Mesodermal cell (in vitro differentiated cells): ENCODE measurements around the gene BHLHE40. TPM values are rescaled to one million over a fixed set of nuclear protein-coding genes. Genes with fewer than 3 reads are reported as not detected.
A peak's percentile ranks its signal among the peaks of the same experiment; 100 is the strongest.

Experiments
- H3K27ac ChIP-seq: 2 replicates; pipeline ENCODE4 v1.7.0; 2013; ENCODE audit warnings: mild to moderate bottlenecking, low read depth, low read length, moderate library complexity; ENCODE audit not compliant: severe bottlenecking
- H3K36me3 ChIP-seq: 2 replicates; pipeline ENCODE4 v1.7.1; 2013; ENCODE audit warnings: mild to moderate bottlenecking, low read length, moderate library complexity; ENCODE audit not compliant: control insufficient read depth, insufficient read depth
- H3K4me1 ChIP-seq: one replicate; pipeline ENCODE4 v1.7.1; 2013; ENCODE audit warnings: mild to moderate bottlenecking, low read length; ENCODE audit not compliant: insufficient read depth, control insufficient read depth, poor library complexity, severe bottlenecking
- H3K4me3 ChIP-seq: 2 replicates; pipeline ENCODE4 v1.7.0; 2013; ENCODE audit warnings: low read length, control low read depth, mild to moderate bottlenecking; ENCODE audit not compliant: insufficient read depth, poor library complexity, severe bottlenecking; ENCODE audit errors: extremely low read depth
- H3K9me3 ChIP-seq: 2 replicates; pipeline ENCODE4 v1.7.1; 2013; ENCODE audit warnings: mild to moderate bottlenecking, low read length, moderate library complexity; ENCODE audit not compliant: control insufficient read depth
- WGBS, 2 experiments: methylation state at CpG; one replicate each; pipeline ENCODE4 v1.1.5; 2013; ENCODE audit warnings: missing lambda C conversion rate in 2 of 2; ENCODE audit not compliant: insufficient coverage in 2 of 2; 5-methylcytosine and 5-hydroxymethylcytosine counted together
- polyA plus RNA-seq, 2 experiments: library from polyadenylated mRNA; stranded (reverse); fragments of 50-300 nt; gene quantifications; one replicate each; pipeline ENCODE4 v1.2.3, GENCODE V29; 2013

BHLHE40 gene
- 32.8 TPM for polyA plus RNA-seq (2013, experiment 1 of 2)
- polyA plus RNA-seq (2013, experiment 2 of 2): 26.5 TPM

DNA sequence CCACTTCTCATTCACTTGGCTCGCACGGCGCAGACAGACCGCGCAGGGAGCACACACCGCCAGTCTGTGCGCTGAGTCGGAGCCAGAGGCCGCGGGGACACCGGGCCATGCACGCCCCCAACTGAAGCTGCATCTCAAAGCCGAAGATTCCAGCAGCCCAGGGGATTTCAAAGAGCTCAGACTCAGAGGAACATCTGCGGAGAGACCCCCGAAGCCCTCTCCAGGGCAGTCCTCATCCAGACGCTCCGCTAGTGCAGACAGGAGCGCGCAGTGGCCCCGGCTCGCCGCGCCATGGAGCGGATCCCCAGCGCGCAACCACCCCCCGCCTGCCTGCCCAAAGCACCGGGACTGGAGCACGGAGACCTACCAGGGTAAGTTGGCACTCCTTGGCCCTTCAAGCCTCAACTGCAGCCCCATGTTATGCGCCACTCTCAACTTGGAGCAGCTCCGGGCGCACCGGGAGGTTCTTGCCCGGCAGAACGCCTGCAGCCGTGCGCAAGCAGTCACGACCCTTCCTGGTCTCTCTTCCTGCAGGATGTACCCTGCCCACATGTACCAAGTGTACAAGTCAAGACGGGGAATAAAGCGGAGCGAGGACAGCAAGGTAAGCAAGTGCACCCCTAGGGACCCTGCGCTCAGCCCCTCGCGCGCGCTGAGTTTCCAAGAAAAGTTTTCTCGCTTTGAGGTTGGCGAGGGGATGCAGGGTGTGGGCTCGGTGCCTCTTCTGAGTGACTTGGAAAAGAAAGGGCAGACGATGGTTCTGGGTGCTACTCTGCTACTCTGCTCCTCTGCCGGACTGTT is at the start of gene BHLHE40:
TSS of gene BHLHE40 (plus strand) at position 10 of the 801 bp plus-strand sequence. CDS start at position 292, 282 bp downstream.
- Histone ChIP-seq H3K36me3 (peaks cover 34% of the 10 kb centered on the region), H3K4me3 (peak within 1 kb of the TSS; percentile 93), H3K4me1 (peaks cover 31% of the 10 kb centered on the region), H3K9me3 (no peaks in the 10 kb centered on the region), H3K27ac (peak within 1 kb of the TSS; percentile 97)
- 0% methylated on average over 43 to 46 of the region's 51 CpGs for WGBS, 2 experiments

DNA sequence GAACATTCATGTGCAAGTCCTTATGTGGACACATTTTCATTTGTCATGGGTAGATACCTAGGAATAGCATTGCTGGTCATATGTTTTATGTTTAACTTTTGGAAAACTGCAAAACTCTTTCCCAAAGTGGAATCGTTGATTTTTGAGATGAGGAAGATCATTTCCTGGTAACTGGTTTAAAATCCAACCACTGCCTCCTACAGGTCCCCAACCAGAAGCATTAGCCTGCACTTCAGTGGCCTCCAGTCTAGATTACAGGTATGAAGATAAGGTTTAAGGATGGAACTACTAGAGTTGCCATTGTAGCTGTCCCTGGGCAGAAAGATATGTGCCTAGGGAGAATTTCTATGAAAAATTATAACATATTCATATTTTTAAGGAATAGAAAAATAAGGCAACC is 48.7 kb upstream of the BHLHE40 start:
- H3K27ac ChIP-seq: no peak overlapping the region
- no peaks in the 10 kb centered on the region for H3K4me1 ChIP-seq
- H3K36me3 ChIP-seq: no peaks in the 10 kb centered on the region
- no peak overlapping the region for H3K4me3 ChIP-seq
- 100% methylated on average over 1 of the region's 1 CpG; no CpG with 5 or more reads in 1 of the 2 experiments for WGBS, 2 experiments
- no peaks in the 10 kb centered on the region for H3K9me3 ChIP-seq

DNA sequence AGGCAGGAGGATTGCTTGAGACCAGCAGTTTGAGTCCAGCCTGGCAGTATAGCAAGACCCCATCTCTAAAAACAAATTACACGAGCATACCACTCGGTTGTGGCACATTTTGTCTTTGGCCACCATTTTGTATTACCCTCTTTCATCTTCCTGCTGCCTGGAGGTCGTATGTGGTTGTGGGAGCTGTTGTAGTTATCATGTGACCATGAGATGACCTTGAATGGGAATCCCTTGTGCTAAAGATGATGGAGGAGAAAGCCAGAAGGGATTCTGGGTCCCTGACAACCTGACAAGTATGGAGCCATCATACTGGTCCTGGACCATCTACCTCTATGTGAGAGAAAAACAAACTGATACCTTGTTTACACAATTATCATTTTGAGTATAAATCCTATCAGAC is 45.2 kb upstream of the BHLHE40 start:
- Histone ChIP-seq H3K4me3 (no peak overlapping the region), H3K9me3 (no peaks in the 10 kb centered on the region), H3K36me3 (no peaks in the 10 kb centered on the region), H3K4me1 (no peaks in the 10 kb centered on the region), H3K27ac (no peak overlapping the region)
- 83% methylated on average over 1 of the region's 3 CpGs; no CpG with 5 or more reads in 1 of the 2 experiments for WGBS, 2 experiments

- no peaks in the 10 kb centered on the region for H3K36me3 ChIP-seq
- H3K4me1 ChIP-seq: no peaks in the 10 kb centered on the region
- H3K9me3 ChIP-seq: no peaks in the 10 kb centered on the region
- no peak overlapping the region for H3K27ac ChIP-seq
- H3K4me3 ChIP-seq: no peak overlapping the region
- 86 to 92% methylated on average over 1 of the region's 1 CpG for WGBS, 2 experiments
These were observed 43.9 kb upstream of the BHLHE40 start for GRCh38 chr3:4935347-4935746.

GRCh38 chr3:4936982-4937614 is 42.1 kb upstream of the BHLHE40 start:
- Histone ChIP-seq H3K27ac (no peak overlapping the region), H3K4me3 (no peak overlapping the region), H3K9me3 (no peaks in the 10 kb centered on the region), H3K4me1 (no peaks in the 10 kb centered on the region), H3K36me3 (no peaks in the 10 kb centered on the region)
- 89 to 95% methylated on average over 5 of the region's 6 CpGs for WGBS, 2 experiments

DNA sequence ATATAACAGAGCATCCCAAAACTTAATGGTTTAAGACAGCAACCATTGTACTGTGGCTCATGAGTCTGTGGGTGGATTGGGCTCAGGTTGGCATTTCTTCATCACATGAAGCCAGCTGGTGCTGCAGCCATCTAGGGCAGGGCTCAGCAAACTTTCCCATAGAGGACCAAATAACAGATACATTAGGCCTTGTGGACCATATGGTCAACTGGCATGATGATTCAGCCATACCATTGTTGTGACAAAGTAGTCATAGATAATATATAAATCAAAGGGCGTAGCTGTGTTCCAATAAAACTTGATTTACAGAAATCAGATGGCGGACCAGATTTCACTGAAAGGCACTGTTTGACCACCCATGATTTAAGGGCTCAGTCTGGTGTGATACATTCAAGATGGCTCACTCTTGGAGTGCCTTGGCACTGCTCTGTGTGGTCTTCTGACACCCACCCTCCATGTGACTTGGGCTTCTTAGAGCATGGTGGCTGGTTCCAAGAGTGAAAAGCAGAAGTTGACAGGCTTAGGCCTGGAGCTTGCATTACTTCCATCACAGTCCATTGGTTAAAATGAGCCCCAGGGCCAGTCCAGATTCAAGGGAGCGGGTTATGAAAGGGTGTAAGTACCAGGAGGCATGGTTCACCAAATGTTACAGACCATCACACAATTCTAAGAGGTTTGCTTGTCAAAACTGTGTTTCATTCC is 40.8 kb upstream of the BHLHE40 start:
- H3K27ac ChIP-seq: no peak overlapping the region
- no peaks in the 10 kb centered on the region for H3K36me3 ChIP-seq
- WGBS, 2 experiments: 60 to 65% methylated on average over 2 of the region's 3 CpGs
- H3K4me1 ChIP-seq: no peaks in the 10 kb centered on the region
- no peaks in the 10 kb centered on the region for H3K9me3 ChIP-seq
- no peak overlapping the region for H3K4me3 ChIP-seq

DNA sequence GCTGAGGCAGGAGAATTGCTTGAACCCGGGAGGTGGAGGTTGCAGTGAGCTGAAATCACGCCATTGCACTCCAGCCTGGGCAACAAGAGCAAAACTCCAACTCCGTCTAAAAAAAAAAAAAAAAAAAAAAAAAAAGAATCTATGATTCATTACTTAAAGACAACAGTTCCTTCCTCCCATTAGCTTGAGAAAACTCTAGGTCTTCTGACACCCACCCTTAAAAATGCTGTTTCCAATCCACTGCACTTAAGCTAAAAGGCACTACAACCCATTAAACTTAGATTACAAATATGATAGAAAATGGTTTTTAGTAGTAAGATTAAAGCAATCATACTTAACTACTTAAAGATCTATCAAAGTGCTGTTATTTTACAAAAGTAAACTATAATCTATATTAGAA is 40.0 kb upstream of the BHLHE40 start:
- no peak overlapping the region for H3K27ac ChIP-seq
- WGBS, 2 experiments: no CpG with 5 or more reads among the region's 3 CpGs
- no peak overlapping the region for H3K4me3 ChIP-seq
- H3K4me1 ChIP-seq: no peaks in the 10 kb centered on the region
- H3K9me3 ChIP-seq: no peaks in the 10 kb centered on the region
- H3K36me3 ChIP-seq: no peaks in the 10 kb centered on the region

GRCh38 chr3:4940985-4941384 is 38.3 kb upstream of the BHLHE40 start:
- Histone ChIP-seq H3K9me3 (no peaks in the 10 kb centered on the region), H3K27ac (no peak overlapping the region), H3K36me3 (no peaks in the 10 kb centered on the region), H3K4me1 (no peaks in the 10 kb centered on the region), H3K4me3 (no peak overlapping the region)
- 86 to 100% methylated on average over 2 to 4 of the region's 4 CpGs for WGBS, 2 experiments

DNA sequence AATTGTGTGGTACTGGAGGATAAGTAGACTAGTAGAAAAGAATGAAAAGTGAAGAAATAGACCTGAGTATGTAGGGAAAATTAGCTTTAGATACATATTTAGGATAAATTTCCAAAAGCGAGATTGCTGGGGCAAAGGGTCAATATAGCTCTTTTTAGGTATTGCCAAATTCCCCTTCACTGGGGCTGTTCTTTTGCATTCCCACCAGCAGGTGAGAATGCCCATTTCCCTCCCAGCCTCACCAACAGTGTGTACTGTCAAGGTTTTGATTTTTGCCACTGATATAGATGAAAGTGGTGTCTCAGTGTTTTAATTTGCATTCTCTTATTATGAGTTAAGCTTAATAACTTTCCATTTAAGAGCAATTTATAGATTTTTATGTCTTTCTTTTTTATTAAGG is 35.7 kb upstream of the BHLHE40 start:
- Histone ChIP-seq H3K4me1 (no peaks in the 10 kb centered on the region), H3K36me3 (no peaks in the 10 kb centered on the region), H3K27ac (no peak overlapping the region), H3K4me3 (no peak overlapping the region), H3K9me3 (no peaks in the 10 kb centered on the region)
- 67 to 100% methylated on average over 1 of the region's 1 CpG for WGBS, 2 experiments

- H3K27ac ChIP-seq: no peak overlapping the region
- no peaks in the 10 kb centered on the region for H3K36me3 ChIP-seq
- 88 to 92% methylated on average over 5 to 8 of the region's 10 CpGs for WGBS, 2 experiments
- H3K9me3 ChIP-seq: no peaks in the 10 kb centered on the region
- H3K4me1 ChIP-seq: no peaks in the 10 kb centered on the region
- H3K4me3 ChIP-seq: no peak overlapping the region
These were observed 33.9 kb upstream of the BHLHE40 start for GRCh38 chr3:4945324-4945723.
